Islet precursor cell (in vitro differentiated cells): ENCODE measurements around the gene PITX2.

ENCODE experiments used
- DNase-seq: peaks from one replicate; pipeline ENCODE4 v3.0.0-alpha.2; 2018

The PITX2 gene

GRCh38 chr4:110622841-110623717, at the start of gene PITX2:
Gene PITX2, minus strand, starts transcription at chr4:110623077. Its CDS starts 617 bp downstream, at chr4:110622460.
- DNase-seq: peak; percentile 100

GRCh38 chr4:110671679-110672078, 48.8 kb upstream of the PITX2 start:
- DNase-seq: no peak

DNA sequence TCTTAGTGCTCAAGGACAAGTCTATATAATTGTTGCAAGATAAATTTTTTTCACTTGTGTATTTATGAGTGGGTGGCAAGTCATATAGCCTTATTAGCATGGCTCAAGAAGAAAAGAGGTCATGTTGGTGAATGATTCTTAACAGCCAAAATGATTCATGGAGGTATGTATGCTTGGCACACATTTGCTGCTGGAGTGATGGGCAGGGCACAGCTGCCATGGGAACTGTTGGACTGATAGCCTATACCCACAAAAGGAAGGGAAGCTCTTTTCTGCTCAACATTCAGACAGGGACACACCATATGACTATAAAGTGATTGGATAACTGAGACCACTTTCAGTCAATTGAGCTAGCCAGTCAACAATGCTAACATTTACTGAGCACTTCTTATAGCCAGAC, 46.8 kb upstream of the PITX2 start:
- no peak for DNase-seq

- DNase-seq: no peak
These were observed 45.8 kb upstream of the PITX2 start for GRCh38 chr4:110668463-110669235.

- DNase-seq: no peak
These were observed 44.8 kb upstream of the PITX2 start for GRCh38 chr4:110667670-110668069.

GRCh38 chr4:110666030-110666429, 43.2 kb upstream of the PITX2 start:
- no peak for DNase-seq

GRCh38 chr4:110663738-110664444, 41.0 kb upstream of the PITX2 start:
- no peak for DNase-seq

DNA sequence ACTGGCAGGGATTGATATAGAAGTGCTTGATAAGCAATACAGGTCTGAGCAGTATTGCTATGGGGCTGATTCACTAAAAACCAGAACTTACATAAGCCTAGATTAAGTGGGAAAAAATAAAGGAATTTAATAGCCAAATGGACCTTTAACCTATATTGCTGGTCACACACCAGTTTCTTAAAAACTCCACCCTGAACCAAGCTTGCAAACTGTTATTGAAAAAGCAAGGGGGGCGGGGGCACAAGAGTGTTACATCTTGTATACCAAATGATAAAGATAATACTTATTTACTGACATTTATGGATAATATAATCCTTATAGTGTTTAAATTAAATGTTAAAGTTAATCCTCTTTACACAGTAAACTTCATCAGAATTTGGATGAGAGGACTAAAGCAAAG, 40.3 kb upstream of the PITX2 start:
- no peak for DNase-seq

GRCh38 chr4:110660755-110661154, 37.9 kb upstream of the PITX2 start:
- no peak for DNase-seq

- peak; percentile 43 for DNase-seq
These were observed 31.4 kb upstream of the PITX2 start for GRCh38 chr4:110654254-110654635.

DNA sequence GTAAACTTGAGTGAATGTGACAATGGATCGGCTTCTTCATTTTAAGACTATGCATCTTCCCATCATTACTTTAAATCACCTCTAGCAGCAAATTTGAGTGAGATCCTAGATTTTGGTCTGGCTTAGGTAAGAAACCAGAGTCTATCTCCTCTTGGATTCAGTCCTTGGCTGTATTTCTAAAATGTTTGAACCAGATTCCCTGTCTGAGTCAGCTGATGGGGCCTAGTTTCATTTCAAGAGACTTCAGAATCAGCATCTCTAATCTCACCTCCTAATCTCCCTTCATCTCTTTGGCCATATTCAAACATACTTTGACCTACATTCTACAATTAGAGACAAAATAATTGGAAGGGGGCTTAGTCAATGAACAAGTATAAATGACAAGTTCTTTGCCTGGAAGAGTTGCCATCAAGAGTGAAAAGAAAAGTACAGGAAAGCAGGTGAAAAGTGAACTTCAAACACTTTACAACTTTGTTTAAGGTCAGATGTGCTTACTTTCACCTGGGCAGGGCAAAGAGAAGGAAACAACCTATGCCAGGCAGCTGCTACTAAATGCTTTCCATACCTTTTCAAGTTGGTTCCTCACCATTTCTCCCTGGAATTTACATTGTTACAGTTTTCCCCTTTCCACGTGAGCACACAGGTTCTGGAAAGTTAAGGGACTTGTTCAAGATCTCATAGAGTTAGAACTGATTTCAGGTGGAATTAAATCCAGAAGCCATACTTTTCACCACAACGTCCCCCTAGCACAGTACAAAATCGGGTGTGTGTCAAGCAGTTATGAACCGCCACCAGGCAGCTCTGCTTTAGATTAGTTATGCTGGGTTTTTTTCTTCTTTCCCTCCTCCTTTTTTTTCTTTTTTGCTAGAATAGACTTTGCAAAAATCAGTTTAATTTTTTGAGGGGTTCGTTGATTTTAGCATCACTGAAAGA, 30.7 kb upstream of the PITX2 start:
- DNase-seq: no peak

- DNase-seq: no peak
These were observed 21.1 kb upstream of the PITX2 start for GRCh38 chr4:110644008-110644407.

- no peak for DNase-seq
These were observed 20.2 kb upstream of the PITX2 start for GRCh38 chr4:110643096-110643495.

DNA sequence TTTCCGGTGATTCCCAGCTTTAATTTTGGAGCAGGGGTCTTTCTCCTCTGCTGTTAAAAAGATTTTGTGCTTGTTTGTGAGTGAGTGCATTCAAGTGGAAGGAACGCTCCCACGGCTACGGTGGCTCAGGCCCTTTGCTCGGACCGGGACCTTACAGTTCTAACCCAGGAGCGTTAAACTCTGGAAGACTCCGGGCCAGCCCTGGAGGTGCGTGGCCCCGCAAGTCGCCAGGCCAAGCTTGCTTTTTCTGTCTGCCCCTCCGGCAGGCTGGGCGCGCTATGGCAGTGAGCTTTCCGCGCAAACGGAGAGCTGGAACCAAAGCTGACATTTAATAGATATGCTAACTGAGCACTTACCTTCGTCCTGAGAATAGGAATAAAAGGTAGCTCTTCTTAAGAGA, 18.3 kb upstream of the PITX2 start:
- DNase-seq: no peak

DNA sequence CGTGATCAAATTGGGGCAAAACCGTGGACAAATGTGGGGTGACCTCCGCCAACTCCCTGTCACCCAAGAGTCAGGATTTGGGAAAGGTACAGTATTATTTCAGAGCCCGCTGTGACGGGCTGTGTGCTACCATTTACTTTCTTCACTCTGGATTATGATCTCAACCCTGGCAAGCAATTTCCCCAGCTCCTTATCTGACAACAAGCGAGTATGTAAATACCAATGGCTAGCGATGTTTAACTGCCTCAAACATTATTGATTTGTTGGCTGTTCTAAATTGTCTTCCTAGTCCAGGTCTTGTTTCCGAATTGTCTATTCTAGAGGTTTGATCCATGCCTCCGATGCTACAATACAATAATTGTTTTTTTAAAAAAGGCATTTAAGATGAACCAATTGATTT, 17.7 kb upstream of the PITX2 start:
- DNase-seq: no peak

DNA sequence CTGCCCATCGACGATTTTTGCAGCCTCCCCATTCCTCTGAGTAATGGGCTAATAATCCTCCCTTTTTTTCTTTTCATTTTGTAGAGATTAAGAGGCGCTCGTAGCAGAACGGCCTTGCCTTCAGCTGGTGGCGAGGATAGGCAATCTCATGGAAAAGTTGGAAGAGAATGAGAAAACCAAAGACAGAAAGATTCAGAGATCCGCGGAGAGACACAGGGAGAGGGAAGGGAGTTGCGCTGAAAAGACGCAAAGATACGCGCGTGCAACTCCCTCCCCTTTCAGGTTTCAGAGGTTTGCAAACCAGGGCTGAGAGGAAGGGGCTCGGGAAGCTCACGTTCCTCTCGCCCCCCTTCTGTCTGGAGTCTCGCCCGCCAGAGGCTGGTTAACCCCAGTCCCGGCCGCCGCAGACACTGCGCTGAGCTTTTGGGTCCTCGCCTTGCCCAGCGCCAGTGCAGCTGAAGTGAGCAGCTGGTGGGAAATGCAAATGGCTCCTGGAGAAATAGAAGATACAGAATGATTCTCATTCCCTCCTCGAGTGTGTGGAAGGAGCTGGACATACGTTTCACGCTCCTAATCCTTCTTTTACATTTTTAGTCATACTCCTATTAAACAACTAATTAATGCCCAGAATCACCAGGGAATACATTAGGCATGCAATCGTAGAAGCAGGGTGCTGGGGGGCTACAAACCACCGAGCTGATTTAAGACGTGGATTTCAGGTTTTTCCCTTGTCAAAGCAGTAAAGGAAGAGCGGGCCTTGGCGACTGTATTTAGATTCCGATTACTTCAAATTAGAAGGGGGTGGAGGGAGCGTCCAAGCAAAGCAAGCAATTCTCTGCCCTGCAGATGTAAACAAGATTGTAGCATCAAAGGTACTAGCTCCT, 16.6 kb upstream of the PITX2 start:
- peak; percentile 72 for DNase-seq

GRCh38 chr4:110638089-110638746, 15.3 kb upstream of the PITX2 start:
- DNase-seq: no peak

- peak; percentile 83 for DNase-seq
These were observed 14.7 kb upstream of the PITX2 start for GRCh38 chr4:110637408-110638088.

- peak; percentile 91 for DNase-seq
These were observed 14.0 kb upstream of the PITX2 start for GRCh38 chr4:110636680-110637407.
